Fibroblast of skin of right biceps (primary cell): ENCODE measurements around the gene SRP14.
"Not testable (repeated sequence)": the region's sequence is repeated elsewhere in the genome, so short reads cannot be mapped to it uniquely, and the experiment has no call there.

Experiments
- DNase-seq: peaks from one replicate; pipeline ENCODE4 v3.0.0-alpha.2; 2013

SRP14 gene

GRCh38 chr15:40048926-40049475 lies 10.0 kb upstream of the SRP14 start:
- DNase-seq = no peak

GRCh38 chr15:40048211-40048792 lies 9.3 kb upstream of the SRP14 start:
- DNase-seq = no peak

GRCh38 chr15:40047415-40048210 lies 8.6 kb upstream of the SRP14 start:
- DNase-seq = peak; percentile 83

GRCh38 chr15:40046721-40047414 lies 7.9 kb upstream of the SRP14 start:
- DNase-seq = peak; percentile 84

GRCh38 chr15:40045572-40046217 lies 6.7 kb upstream of the SRP14 start:
- no peak for DNase-seq

- DNase-seq = peak; percentile 79
These were observed 6.0 kb upstream of the SRP14 start for GRCh38 chr15:40044717-40045571.

GRCh38 chr15:40043927-40044716 lies 5.1 kb upstream of the SRP14 start:
- no peak for DNase-seq

- no peak for DNase-seq
These were observed 3.9 kb upstream of the SRP14 start for GRCh38 chr15:40042791-40043320.

- no peak for DNase-seq
These were observed 1.8 kb upstream of the SRP14 start for GRCh38 chr15:40040770-40041169.

GRCh38 chr15:40040293-40040635 lies 1.3 kb upstream of the SRP14 start:
- DNase-seq = no peak

GRCh38 chr15:40038275-40038637 lies 725 bp downstream of the SRP14 start:
- peak; percentile 42 for DNase-seq

GRCh38 chr15:40037721-40038120 lies 1.3 kb downstream of the SRP14 start:
- DNase-seq = no peak

- DNase-seq = not testable (repeated sequence)
These were observed 3.8 kb downstream of the SRP14 start for GRCh38 chr15:40035182-40035581.

GRCh38 chr15:40034186-40034946 lies 4.6 kb downstream of the SRP14 start:
- no peak for DNase-seq

- no peak for DNase-seq
These were observed 6.7 kb downstream of the SRP14 start for GRCh38 chr15:40032125-40032839.

GRCh38 chr15:40031300-40031699 lies 7.7 kb downstream of the SRP14 start:
- DNase-seq = no peak

GRCh38 chr15:40029979-40030893 lies 8.7 kb downstream of the SRP14 start:
- DNase-seq = no peak

- DNase-seq = no peak
These were observed 10.1 kb downstream of the SRP14 start for GRCh38 chr15:40028853-40029252.

- DNase-seq = no peak
These were observed 10.8 kb downstream of the SRP14 start for GRCh38 chr15:40028193-40028592.
